Mesothelial cell of epicardium (in vitro differentiated cells): Measurements from ENCODE around the gene SMOC1. TPM values are rescaled to one million over a fixed set of nuclear protein-coding genes. Genes with fewer than 3 reads are reported as not detected.
"Not testable (repeated sequence)": the region's sequence is repeated elsewhere in the genome, so short reads cannot be mapped to it uniquely, and the experiment has no call there.

Experiments used
- DNase-seq, 2 experiments: peaks; one replicate each; pipeline ENCODE4 v3.0.0; 2021; ENCODE audit warnings: low spot score in 2 of 2; ENCODE audit not compliant: unreplicated experiment in 2 of 2
- H3K27ac Mint-ChIP-seq: 2 replicates; pipeline ENCODE4 v1.8.0; 2021; ENCODE audit warnings: mixed read lengths
- H3K27me3 Mint-ChIP-seq: 2 replicates; pipeline ENCODE4 v1.8.0; 2021; ENCODE audit warnings: low read depth, mixed read lengths
- H3K36me3 Mint-ChIP-seq: 2 replicates; pipeline ENCODE4 v1.8.0; 2021; ENCODE audit warnings: mixed read lengths
- H3K4me1 Mint-ChIP-seq: 2 replicates; pipeline ENCODE4 v1.8.0; 2021; ENCODE audit warnings: mixed read lengths
- H3K4me3 Mint-ChIP-seq: 2 replicates; pipeline ENCODE4 v1.8.0; 2021; ENCODE audit warnings: mild to moderate bottlenecking, moderate library complexity, mixed read lengths
- H3K9me3 Mint-ChIP-seq: 2 replicates; pipeline ENCODE4 v1.8.0; 2021; ENCODE audit warnings: mixed read lengths
- total RNA-seq: library from RNA; stranded (reverse); gene quantifications from 3 replicates; pipeline ENCODE4 v1.2.1, GENCODE V29; 2021
- TF ChIP-seq, protein P1 (sequence below): fragments of 200-600 bp; sonication (generic); IDR thresholded peaks from one replicate; pipeline ENCODE4 v1.5.0; 2021; ENCODE audit warnings: antibody characterized with exemption; ENCODE audit not compliant: unreplicated experiment

SMOC1 gene
- total RNA-seq, 1 donor from 2014 or later, result 1.5 TPM

DNA sequence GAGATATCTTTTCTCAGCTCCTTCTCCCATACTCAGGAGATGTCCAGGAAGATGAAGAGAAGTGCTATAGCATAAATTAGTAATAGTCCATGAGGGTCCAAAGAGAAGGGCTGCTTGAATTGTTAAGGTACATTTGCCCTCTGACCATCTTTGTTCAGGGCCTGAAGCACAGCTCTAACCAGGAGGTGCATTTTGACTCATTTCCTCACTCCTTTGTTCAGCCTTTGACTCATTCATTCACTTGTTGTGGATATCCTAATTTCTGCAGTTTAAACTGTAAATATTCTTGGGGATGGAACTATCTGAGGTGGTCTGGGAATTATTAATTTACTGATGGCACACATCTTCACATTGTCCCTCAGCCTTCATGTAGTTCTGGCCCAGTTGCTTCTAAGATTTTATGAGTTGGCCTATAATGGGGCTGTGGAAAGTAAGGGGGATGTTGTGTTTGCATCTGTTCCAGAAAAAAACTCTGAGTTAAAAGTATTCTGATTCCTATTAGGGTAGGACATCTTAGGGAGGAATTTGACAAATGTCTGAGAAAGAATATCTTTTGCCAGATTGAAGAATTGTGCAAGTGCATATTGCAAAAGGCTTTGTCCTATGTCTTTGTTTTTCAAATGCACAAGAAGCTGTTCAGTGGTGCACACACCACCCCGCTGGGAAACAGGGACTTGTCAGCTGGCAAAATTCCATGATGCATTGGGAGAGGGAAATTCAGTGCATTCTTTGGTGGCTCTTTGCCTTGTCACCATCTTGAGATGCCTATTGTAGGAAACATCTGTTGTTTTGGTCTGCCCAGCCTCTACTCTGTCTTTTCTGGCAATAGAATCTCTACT lies 22.1 kb downstream of the SMOC1 start:
- no peak for DNase-seq
- H3K4me3 Mint-ChIP-seq, result no peak overlapping the region
- H3K4me1 Mint-ChIP-seq, result no peaks in the 10 kb centered on the region
- H3K9me3 Mint-ChIP-seq, result peaks cover 27% of the 10 kb centered on the region
- H3K36me3 Mint-ChIP-seq, result peaks cover 2% of the 10 kb centered on the region
- TF ChIP-seq, protein P1, sequence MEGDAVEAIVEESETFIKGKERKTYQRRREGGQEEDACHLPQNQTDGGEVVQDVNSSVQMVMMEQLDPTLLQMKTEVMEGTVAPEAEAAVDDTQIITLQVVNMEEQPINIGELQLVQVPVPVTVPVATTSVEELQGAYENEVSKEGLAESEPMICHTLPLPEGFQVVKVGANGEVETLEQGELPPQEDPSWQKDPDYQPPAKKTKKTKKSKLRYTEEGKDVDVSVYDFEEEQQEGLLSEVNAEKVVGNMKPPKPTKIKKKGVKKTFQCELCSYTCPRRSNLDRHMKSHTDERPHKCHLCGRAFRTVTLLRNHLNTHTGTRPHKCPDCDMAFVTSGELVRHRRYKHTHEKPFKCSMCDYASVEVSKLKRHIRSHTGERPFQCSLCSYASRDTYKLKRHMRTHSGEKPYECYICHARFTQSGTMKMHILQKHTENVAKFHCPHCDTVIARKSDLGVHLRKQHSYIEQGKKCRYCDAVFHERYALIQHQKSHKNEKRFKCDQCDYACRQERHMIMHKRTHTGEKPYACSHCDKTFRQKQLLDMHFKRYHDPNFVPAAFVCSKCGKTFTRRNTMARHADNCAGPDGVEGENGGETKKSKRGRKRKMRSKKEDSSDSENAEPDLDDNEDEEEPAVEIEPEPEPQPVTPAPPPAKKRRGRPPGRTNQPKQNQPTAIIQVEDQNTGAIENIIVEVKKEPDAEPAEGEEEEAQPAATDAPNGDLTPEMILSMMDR, result no peak
- no peaks in the 10 kb centered on the region for H3K27me3 Mint-ChIP-seq
- no peak overlapping the region for H3K27ac Mint-ChIP-seq

DNA sequence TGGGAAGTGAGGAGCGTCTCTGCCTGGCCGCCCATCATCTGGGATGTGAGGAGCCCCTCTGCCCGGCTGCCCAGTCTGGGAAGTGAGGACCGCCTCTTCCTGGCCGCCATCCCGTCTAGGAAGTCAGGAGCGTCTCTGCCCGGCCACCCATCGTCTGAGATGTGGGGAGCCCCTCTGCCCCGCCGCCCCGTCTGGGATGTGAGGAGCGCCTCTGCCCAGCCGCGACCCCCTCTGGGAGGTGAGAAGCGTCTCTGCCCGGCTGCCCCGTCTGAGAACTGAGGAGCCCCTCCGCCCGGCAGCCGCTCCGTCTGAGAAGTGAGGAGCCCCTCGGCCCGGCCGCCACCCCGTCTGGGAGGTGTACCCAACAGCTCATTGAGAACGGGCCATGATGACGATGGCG lies 23.8 kb downstream of the SMOC1 start:
- H3K9me3 Mint-ChIP-seq, result peaks cover 14% of the 10 kb centered on the region
- not testable (repeated sequence) for DNase-seq, H3K4me3 Mint-ChIP-seq, H3K27ac Mint-ChIP-seq, H3K4me1 Mint-ChIP-seq, H3K27me3 Mint-ChIP-seq, H3K36me3 Mint-ChIP-seq

DNA sequence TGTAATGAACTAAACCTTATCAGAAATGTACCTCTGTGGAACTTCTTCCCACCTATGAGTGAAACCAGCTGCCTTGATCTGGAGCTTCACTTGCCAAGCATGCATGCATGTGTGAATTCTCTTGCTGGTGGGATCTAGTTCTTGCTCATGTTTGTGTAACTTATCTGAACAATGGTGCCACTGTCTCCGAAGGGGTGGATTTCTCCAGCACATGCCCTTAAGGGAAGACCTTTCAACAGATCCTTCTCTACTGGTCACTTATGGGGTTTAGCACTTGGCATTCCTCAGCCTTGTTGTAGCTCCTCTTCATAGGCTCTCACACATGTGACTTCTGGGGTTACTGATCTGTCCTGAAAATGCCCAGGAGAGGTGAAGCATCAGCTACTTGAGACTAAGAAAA lies 25.0 kb downstream of the SMOC1 start:
- Mint-ChIP-seq H3K4me3 (no peak overlapping the region), H3K4me1 (no peaks in the 10 kb centered on the region), H3K27me3 (peaks cover 1% of the 10 kb centered on the region), H3K36me3 (no peaks in the 10 kb centered on the region), H3K27ac (no peak overlapping the region), H3K9me3 (peaks cover 3% of the 10 kb centered on the region)
- TF ChIP-seq, protein P1, result no peak
- no peak for DNase-seq

DNA sequence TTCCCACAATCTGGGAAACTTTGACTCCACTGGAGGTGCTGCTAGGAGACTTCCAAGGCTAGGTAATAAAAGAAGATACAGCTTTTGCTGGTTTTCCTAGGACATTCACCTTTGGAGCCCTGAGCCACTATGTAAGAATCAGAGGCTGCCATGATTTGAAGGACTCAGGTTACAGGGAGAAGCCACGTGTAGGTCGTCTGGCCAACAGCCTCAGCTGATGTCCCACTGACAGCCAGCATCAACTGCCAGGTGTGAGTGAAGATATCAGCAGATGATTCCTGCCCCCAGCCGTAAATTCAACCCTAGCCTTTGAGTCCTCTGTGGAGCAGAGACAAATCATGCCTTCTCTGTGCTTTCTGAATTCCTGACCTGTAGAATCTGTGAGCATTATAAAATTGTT lies 27.0 kb downstream of the SMOC1 start:
- TF ChIP-seq, protein P1, result no peak
- no peaks in the 10 kb centered on the region for H3K4me1 Mint-ChIP-seq
- H3K9me3 Mint-ChIP-seq, result no peaks in the 10 kb centered on the region

DNA sequence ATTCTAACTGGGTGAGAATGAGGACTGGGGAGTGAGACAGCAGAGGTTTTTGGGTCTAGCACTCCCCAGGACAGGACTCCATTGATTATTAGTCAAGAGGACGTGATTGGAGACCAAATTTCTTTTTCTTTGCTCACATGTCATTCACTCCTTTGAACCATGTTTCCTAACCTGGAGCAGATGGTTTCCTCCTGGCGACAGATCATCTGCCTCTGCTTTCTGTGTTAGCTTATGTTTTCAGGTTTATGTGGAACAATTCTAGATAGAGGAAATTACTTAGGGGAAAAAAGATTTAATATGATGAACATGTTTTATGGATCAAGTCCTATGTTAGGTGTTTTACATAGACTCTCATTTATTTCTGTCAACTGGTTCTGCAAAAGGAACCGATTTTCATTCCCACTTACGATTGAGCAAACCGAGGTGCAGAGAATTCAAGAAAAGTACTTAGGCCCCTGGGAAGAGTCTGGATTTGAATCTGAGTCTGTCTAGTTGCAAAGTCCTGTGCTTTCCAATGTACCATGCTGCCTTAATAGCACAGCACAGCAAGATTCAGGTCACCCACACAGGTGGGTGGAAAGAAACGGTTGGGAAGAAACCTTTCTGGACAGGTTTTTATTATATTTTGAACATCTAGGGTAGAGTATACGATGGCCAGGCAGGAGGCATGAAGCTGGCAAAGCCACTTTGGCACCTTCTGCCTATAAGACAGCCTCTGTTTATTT lies 30.8 kb downstream of the SMOC1 start:
- Mint-ChIP-seq H3K4me1 (no peaks in the 10 kb centered on the region), H3K9me3 (no peaks in the 10 kb centered on the region)

More for the DNA sequence above, 27.0 kb downstream of the SMOC1 start:
- Mint-ChIP-seq H3K4me3 (no peak overlapping the region), H3K36me3 (no peaks in the 10 kb centered on the region), H3K27me3 (peaks cover 12% of the 10 kb centered on the region), H3K27ac (no peak overlapping the region)
- DNase-seq, result no peak

More for the DNA sequence above, 30.8 kb downstream of the SMOC1 start:
- TF ChIP-seq, protein P1, result no peak
- H3K27me3 Mint-ChIP-seq, result peaks cover 14% of the 10 kb centered on the region
- DNase-seq, result no peak
- no peak overlapping the region for H3K27ac Mint-ChIP-seq
- no peak overlapping the region for H3K4me3 Mint-ChIP-seq
- H3K36me3 Mint-ChIP-seq, result no peaks in the 10 kb centered on the region
